ENCODE measurements around the gene ACD.

DNA sequence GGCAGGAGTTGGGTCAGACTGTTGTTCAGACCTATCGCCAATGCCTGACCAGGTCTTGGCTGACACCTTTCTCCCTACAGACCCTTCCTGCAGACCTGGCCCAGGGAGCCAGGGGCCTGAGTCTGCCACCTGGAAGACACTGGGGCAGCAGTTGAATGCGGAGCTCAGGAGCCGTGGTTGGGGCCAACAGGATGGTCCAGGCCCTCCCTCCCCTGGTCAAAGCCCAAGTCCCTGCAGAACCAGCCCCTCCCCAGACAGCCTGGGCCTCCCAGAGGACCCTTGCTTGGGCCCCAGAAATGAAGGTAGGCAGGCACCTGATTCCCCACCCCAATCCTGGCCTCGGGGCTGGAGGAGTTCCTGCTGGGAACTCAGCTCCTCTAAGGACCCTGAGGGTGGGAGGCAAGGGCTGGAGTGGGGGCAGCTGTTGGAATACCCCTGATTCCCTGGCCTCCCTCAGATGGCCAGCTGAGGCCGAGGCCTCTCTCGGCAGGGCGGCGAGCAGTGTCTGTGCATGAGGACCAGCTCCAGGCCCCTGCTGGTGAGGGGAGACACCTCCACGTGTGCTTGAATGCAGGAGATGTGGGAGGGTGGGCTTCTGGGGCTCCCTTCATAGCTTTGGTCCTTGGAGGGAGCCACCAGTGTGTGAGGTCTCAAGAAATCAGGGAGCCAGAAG is 3.6 kb downstream of the ACD start:
- TF ChIP-seq, protein P1, sequence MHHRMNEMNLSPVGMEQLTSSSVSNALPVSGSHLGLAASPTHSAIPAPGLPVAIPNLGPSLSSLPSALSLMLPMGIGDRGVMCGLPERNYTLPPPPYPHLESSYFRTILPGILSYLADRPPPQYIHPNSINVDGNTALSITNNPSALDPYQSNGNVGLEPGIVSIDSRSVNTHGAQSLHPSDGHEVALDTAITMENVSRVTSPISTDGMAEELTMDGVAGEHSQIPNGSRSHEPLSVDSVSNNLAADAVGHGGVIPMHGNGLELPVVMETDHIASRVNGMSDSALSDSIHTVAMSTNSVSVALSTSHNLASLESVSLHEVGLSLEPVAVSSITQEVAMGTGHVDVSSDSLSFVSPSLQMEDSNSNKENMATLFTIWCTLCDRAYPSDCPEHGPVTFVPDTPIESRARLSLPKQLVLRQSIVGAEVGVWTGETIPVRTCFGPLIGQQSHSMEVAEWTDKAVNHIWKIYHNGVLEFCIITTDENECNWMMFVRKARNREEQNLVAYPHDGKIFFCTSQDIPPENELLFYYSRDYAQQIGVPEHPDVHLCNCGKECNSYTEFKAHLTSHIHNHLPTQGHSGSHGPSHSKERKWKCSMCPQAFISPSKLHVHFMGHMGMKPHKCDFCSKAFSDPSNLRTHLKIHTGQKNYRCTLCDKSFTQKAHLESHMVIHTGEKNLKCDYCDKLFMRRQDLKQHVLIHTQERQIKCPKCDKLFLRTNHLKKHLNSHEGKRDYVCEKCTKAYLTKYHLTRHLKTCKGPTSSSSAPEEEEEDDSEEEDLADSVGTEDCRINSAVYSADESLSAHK (tag by site-specific recombination; IDR thresholded peaks at IDR 0.05), result no peak
- TF ChIP-seq, protein P2, sequence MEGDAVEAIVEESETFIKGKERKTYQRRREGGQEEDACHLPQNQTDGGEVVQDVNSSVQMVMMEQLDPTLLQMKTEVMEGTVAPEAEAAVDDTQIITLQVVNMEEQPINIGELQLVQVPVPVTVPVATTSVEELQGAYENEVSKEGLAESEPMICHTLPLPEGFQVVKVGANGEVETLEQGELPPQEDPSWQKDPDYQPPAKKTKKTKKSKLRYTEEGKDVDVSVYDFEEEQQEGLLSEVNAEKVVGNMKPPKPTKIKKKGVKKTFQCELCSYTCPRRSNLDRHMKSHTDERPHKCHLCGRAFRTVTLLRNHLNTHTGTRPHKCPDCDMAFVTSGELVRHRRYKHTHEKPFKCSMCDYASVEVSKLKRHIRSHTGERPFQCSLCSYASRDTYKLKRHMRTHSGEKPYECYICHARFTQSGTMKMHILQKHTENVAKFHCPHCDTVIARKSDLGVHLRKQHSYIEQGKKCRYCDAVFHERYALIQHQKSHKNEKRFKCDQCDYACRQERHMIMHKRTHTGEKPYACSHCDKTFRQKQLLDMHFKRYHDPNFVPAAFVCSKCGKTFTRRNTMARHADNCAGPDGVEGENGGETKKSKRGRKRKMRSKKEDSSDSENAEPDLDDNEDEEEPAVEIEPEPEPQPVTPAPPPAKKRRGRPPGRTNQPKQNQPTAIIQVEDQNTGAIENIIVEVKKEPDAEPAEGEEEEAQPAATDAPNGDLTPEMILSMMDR (tag by site-specific recombination; IDR thresholded peaks at IDR 0.05), result no peak
- TF ChIP-seq, protein P3, sequence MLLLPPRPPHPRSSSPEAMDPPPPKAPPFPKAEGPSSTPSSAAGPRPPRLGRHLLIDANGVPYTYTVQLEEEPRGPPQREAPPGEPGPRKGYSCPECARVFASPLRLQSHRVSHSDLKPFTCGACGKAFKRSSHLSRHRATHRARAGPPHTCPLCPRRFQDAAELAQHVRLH (tag by site-specific recombination; IDR thresholded peaks at IDR 0.05), result no peak
- TF ChIP-seq HOXC10 (CRISPR knock-in tag; IDR thresholded peaks at IDR 0.05), result no peak
- no peak for TF ChIP-seq SETDB1 (IDR thresholded peaks at IDR 0.05; ENCODE audit: insufficient read length, low read length)
- TF ChIP-seq, protein P4, sequence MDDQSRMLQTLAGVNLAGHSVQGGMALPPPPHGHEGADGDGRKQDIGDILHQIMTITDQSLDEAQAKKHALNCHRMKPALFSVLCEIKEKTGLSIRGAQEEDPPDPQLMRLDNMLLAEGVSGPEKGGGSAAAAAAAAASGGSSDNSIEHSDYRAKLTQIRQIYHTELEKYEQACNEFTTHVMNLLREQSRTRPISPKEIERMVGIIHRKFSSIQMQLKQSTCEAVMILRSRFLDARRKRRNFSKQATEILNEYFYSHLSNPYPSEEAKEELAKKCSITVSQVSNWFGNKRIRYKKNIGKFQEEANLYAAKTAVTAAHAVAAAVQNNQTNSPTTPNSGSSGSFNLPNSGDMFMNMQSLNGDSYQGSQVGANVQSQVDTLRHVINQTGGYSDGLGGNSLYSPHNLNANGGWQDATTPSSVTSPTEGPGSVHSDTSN (CRISPR knock-in tag; IDR thresholded peaks at IDR 0.05), result no peak
- TF ChIP-seq GLIS2 (tag by site-specific recombination; IDR thresholded peaks at IDR 0.05), result no peak

Measured in HEK293 (cell line).